NB4 (cell line): ENCODE measurements around the gene MADD.

Source experiments
- DNase-seq: peaks from one replicate; pipeline ENCODE4 v3.0.0; 2010; ENCODE audit warnings: low read depth
- H3K4me3 ChIP-seq: one replicate; pipeline ENCODE4 v1.5.1; 2011; ENCODE audit warnings: mild to moderate bottlenecking, low read depth, low read length, moderate library complexity
- MYC ChIP-seq: IDR thresholded peaks from 2 replicates; pipeline ENCODE4 v1.6.1; 2011; ENCODE audit warnings: low read depth, low read length
- POLR2A ChIP-seq: IDR thresholded peaks from 2 replicates; pipeline ENCODE4 v1.6.1; 2011; ENCODE audit warnings: mild to moderate bottlenecking; ENCODE audit not compliant: insufficient read length; ENCODE audit errors: extremely low read depth
- TF ChIP-seq, protein P1 (sequence below): IDR thresholded peaks from 2 replicates; pipeline ENCODE4 v1.6.1; 2011; ENCODE audit warnings: low read depth, low read length
- TF ChIP-seq, protein P2 (sequence below): IDR thresholded peaks from one replicate; pipeline ENCODE4 v1.5.1; 2012; ENCODE audit warnings: low read depth, low read length

Gene MADD

DNA sequence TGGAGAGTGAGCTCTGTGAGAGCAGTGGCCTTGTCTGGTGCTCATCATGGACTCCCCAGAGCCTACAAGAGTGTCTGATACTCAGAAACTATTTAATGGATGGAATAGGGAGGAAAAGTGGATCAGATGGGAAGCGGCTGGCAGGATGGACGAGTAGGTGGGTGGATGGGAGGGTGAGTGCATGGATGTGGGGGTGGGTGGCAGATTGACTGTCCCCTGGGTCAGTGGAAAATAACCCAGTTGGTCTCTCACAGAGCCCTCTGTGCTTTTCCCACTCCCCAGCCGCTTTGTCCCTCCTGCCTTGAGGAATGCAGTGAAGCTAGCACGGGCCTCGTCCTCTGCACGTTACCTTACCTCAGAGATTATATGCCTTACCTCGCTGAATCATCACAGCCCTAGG lies 102.5 kb downstream of the MADD start:
- H3K4me3 ChIP-seq = no peak overlapping the region
- no peak for TF ChIP-seq MYC
- TF ChIP-seq, protein P1, sequence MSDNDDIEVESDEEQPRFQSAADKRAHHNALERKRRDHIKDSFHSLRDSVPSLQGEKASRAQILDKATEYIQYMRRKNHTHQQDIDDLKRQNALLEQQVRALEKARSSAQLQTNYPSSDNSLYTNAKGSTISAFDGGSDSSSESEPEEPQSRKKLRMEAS = no peak
- no peak for TF ChIP-seq POLR2A
- TF ChIP-seq, protein P2, sequence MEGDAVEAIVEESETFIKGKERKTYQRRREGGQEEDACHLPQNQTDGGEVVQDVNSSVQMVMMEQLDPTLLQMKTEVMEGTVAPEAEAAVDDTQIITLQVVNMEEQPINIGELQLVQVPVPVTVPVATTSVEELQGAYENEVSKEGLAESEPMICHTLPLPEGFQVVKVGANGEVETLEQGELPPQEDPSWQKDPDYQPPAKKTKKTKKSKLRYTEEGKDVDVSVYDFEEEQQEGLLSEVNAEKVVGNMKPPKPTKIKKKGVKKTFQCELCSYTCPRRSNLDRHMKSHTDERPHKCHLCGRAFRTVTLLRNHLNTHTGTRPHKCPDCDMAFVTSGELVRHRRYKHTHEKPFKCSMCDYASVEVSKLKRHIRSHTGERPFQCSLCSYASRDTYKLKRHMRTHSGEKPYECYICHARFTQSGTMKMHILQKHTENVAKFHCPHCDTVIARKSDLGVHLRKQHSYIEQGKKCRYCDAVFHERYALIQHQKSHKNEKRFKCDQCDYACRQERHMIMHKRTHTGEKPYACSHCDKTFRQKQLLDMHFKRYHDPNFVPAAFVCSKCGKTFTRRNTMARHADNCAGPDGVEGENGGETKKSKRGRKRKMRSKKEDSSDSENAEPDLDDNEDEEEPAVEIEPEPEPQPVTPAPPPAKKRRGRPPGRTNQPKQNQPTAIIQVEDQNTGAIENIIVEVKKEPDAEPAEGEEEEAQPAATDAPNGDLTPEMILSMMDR = no peak
- DNase-seq = no peak

DNA sequence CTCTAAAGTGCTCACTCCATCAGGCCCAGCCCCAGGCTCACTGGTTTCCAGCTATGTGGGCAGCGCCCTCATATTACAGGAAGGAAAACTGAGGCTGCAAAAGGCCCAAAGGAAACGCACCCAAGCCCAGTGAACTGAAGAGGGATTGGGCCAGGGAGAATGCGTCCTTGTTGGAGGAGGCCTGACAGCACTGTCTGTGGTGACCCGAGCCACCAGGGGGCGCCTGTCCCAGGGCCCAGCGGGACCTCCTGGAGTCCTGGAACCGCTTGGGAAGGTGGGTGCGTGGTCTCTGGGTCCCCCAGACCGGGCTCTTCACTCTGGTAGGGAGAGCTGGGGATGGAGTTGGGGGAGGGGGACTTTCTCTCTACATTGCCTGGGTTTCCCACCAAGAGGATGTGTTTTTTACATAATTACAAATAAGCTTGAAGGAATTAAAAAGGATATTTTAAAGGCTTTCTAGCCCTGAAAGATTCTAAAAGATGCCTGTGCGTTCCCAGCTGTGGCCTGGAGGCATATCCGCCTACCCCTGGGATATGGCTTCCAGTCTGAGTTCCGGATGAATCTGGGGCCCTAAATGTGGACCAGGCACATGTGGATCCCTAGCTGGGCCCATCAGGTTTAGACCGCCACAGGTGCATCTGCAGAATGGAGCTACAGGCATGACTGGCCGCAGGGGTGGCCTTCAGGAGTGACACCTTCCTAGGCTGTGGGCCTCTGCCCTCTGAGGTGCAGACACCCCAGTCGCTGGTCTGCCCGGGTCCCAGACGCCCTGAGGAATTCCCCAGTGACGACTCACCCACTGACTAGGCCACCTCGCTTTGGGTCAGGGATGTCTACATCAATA lies 104.2 kb downstream of the MADD start:
- peak overlapping the region; percentile 90 for H3K4me3 ChIP-seq
- peak; percentile 73 for DNase-seq
- no peak for TF ChIP-seq MYC
- no peak for TF ChIP-seq POLR2A
- TF ChIP-seq, protein P1 = no peak
- TF ChIP-seq, protein P2 = peak; percentile 79

DNA sequence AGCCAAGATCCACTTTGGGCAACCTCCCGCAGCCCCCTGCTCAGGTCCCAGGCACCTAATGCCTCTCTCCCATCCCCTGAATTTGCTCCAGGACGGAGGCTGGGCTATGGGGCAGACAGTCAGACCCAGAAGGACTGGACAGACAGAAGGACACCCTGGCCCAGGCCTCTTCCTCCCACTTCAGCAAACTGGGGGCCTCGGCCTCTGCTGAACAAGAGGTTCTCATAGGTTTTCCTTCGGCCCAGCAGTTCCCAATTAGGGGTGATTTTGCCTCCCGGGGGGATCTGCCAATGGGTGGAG lies 104.7 kb downstream of the MADD start:
- no peak for DNase-seq
- TF ChIP-seq, protein P1 = no peak
- TF ChIP-seq, protein P2 = no peak
- no peak for TF ChIP-seq POLR2A
- no peak for TF ChIP-seq MYC
- H3K4me3 ChIP-seq = peak overlapping the region; percentile 90

DNA sequence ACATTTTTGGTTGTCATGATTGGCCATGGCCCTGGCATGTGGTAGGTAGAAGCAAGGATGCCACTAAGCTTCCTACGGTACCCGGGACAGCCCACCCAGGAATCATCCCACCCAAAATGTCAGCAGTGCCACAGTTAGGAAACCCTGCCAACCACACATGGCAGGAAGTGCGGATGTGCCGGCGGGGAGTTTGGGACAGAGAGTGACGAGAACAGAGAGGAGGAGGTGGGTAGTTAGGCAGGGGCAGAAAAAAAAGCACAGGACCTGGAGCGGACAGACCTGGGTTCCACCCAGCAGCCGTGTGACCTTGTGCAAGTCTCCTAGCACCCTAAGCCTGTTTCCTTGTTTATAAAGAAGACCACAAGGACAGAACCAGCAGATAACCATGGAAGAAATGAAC lies 105.1 kb downstream of the MADD start:
- TF ChIP-seq MYC (no peak), POLR2A (no peak)
- TF ChIP-seq, protein P1 = no peak
- TF ChIP-seq, protein P2 = no peak
- peak overlapping the region; percentile 90 for H3K4me3 ChIP-seq
- DNase-seq = no peak

DNA sequence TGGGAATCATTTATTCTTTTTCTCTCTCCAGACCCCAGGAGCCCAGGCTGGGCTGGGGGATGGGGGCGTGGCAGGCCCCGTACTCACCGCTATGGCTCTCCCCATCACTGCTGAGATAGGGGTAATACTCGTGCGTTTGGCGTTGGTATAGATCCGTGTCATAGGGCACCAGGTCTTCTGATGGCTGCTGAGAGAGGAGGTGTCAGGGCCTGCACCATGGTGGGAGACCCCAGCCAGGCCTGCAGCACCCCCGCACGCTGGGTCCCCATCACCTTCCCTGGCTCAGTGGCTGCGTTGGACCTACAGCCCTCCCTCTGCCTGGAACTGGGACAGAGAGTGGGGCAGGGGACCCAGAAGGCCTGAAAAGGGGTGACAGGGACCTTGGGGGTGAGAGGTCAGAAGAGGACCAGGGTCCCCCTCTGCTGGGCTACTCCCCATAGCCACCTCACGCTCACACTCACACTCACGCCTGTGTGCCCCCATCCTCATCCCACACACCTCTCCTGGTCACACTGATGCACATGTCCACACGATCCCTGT lies 105.7 kb downstream of the MADD start:
- TF ChIP-seq, protein P1 = no peak
- TF ChIP-seq POLR2A = no peak
- no peak for TF ChIP-seq MYC
- TF ChIP-seq, protein P2 = no peak
- peak overlapping the region; percentile 90 for H3K4me3 ChIP-seq
- no peak for DNase-seq
